ENCODE results near the gene AFF3. TPM values are rescaled to one million over a fixed set of nuclear protein-coding genes. Genes with fewer than 3 reads are reported as not detected.

Gene AFF3
- total RNA-seq, 1 experiment from 2014 or later = not detected

- CTCF ChIA-PET = no interaction called here
- intact Hi-C loops (cut with micrococcal nuclease; ENCODE audit: unreplicated experiment) = no loop called here
- H3K27me3 ChIP-seq (replicated peaks; ENCODE audit: insufficient read depth, low read depth, low read length, poor library complexity) = peaks cover 23% of the 10 kb centered on the region
- H3K4me3 ChIP-seq (ENCODE audit: low read depth, low read length, poor library complexity, severe bottlenecking) = no peak overlapping the region
- no peaks in the 10 kb centered on the region for H3K36me3 ChIP-seq (ENCODE audit: insufficient read depth, low read length, poor library complexity, severe bottlenecking)
- DNase-seq (ENCODE audit: low spot score) = no peak
- no peaks in the 10 kb centered on the region for H3K4me1 ChIP-seq (ENCODE audit: insufficient read depth, low read length, poor library complexity, severe bottlenecking)
- no TSS peak for BruUV-seq (replicated peaks)
- no peaks in the 10 kb centered on the region for H3K9me3 ChIP-seq (ENCODE audit: low read depth, low read length, poor library complexity, severe bottlenecking)
- TF ChIP-seq EZH2 (IDR thresholded peaks at IDR 0.05; ENCODE audit: borderline replicate concordance, low read depth, low read length, poor library complexity, severe bottlenecking) (no peak), CTCF (conservative IDR thresholded peaks at IDR 0.05; ENCODE audit: low read depth, low read length) (no peak)
- POLR2A ChIA-PET (ENCODE audit: low non-redundant PET) = interaction anchor here (0.7 kb wide), 1 partner anchor 304 kb away, joined by 3 read pairs; no protein-coding TSS in a partner anchor
- H3K27ac ChIP-seq (ENCODE audit: low read depth, low read length, poor library complexity, severe bottlenecking) = no peak overlapping the region
Observed at GRCh38 chr2:99607861-99608491, 534.4 kb downstream of the AFF3 start.

- H3K9me3 ChIP-seq (ENCODE audit: low read depth, low read length, poor library complexity, severe bottlenecking) = no peaks in the 10 kb centered on the region
Observed at GRCh38 chr2:99607454-99607853, 534.9 kb downstream of the AFF3 start.

GRCh38 chr2:99605036-99605435 is 537.4 kb downstream of the AFF3 start:
- no peak for DNase-seq (ENCODE audit: low spot score)
- TF ChIP-seq CTCF (conservative IDR thresholded peaks at IDR 0.05; ENCODE audit: low read depth, low read length) (no peak), EZH2 (IDR thresholded peaks at IDR 0.05; ENCODE audit: borderline replicate concordance, low read depth, low read length, poor library complexity, severe bottlenecking) (no peak)
- Histone ChIP-seq H3K4me1 (ENCODE audit: insufficient read depth, low read length, poor library complexity, severe bottlenecking) (no peaks in the 10 kb centered on the region), H3K27ac (ENCODE audit: low read depth, low read length, poor library complexity, severe bottlenecking) (no peak overlapping the region), H3K27me3 (replicated peaks; ENCODE audit: insufficient read depth, low read depth, low read length, poor library complexity) (peaks cover 51% of the 10 kb centered on the region), H3K36me3 (ENCODE audit: insufficient read depth, low read length, poor library complexity, severe bottlenecking) (no peaks in the 10 kb centered on the region), H3K9me3 (ENCODE audit: low read depth, low read length, poor library complexity, severe bottlenecking) (no peaks in the 10 kb centered on the region), H3K4me3 (ENCODE audit: low read depth, low read length, poor library complexity, severe bottlenecking) (no peak overlapping the region)
- intact Hi-C loops (cut with micrococcal nuclease; ENCODE audit: unreplicated experiment) = no loop called here
- no TSS peak for BruUV-seq (replicated peaks)
- ChIA-PET CTCF (no interaction called here), POLR2A (ENCODE audit: low non-redundant PET) (no interaction called here)

More at GRCh38 chr2:99607454-99607853, 534.9 kb downstream of the AFF3 start:
- H3K27ac ChIP-seq (ENCODE audit: low read depth, low read length, poor library complexity, severe bottlenecking) = no peak overlapping the region
- H3K36me3 ChIP-seq (ENCODE audit: insufficient read depth, low read length, poor library complexity, severe bottlenecking) = no peaks in the 10 kb centered on the region
- CTCF ChIA-PET = no interaction called here
- BruUV-seq (replicated peaks) = no TSS peak
- no peak for DNase-seq (ENCODE audit: low spot score)
- POLR2A ChIA-PET (ENCODE audit: low non-redundant PET) = no interaction called here
- H3K4me1 ChIP-seq (ENCODE audit: insufficient read depth, low read length, poor library complexity, severe bottlenecking) = no peaks in the 10 kb centered on the region
- no peak overlapping the region for H3K4me3 ChIP-seq (ENCODE audit: low read depth, low read length, poor library complexity, severe bottlenecking)
- H3K27me3 ChIP-seq (replicated peaks; ENCODE audit: insufficient read depth, low read depth, low read length, poor library complexity) = peaks cover 28% of the 10 kb centered on the region
- TF ChIP-seq CTCF (conservative IDR thresholded peaks at IDR 0.05; ENCODE audit: low read depth, low read length) = no peak
- TF ChIP-seq EZH2 (IDR thresholded peaks at IDR 0.05; ENCODE audit: borderline replicate concordance, low read depth, low read length, poor library complexity, severe bottlenecking) = no peak
- intact Hi-C loops (cut with micrococcal nuclease; ENCODE audit: unreplicated experiment) = no loop called here

Measured in A673 (cell line).